Mucosa of stomach (tissue), 1 donor: ENCODE measurements around the gene GTF2H3.

Experiments
- H3K27me3 ChIP-seq: one replicate; pipeline ENCODE4 v1.7.0; 2013; ENCODE audit warnings: mild to moderate bottlenecking, low read length; ENCODE audit not compliant: control insufficient read depth, insufficient read depth
- H3K36me3 ChIP-seq: one replicate; pipeline ENCODE4 v1.7.0; 2013; ENCODE audit warnings: low read length; ENCODE audit not compliant: control insufficient read depth, insufficient read depth
- H3K4me1 ChIP-seq: one replicate; pipeline ENCODE4 v1.7.0; 2013; ENCODE audit warnings: mild to moderate bottlenecking, low read length; ENCODE audit not compliant: control insufficient read depth, insufficient read depth
- H3K4me3 ChIP-seq: one replicate; pipeline ENCODE4 v1.7.0; 2013; ENCODE audit warnings: low read length
- H3K9ac ChIP-seq: one replicate; pipeline ENCODE4 v1.7.0; 2013; ENCODE audit warnings: mild to moderate bottlenecking, low read length, moderate library complexity
- H3K9me3 ChIP-seq: one replicate; pipeline ENCODE4 v1.7.0; 2013; ENCODE audit warnings: mild to moderate bottlenecking, low read length, moderate library complexity; ENCODE audit not compliant: control insufficient read depth
- donor health status: Pancreatic carcinoma.

GTF2H3 gene

DNA sequence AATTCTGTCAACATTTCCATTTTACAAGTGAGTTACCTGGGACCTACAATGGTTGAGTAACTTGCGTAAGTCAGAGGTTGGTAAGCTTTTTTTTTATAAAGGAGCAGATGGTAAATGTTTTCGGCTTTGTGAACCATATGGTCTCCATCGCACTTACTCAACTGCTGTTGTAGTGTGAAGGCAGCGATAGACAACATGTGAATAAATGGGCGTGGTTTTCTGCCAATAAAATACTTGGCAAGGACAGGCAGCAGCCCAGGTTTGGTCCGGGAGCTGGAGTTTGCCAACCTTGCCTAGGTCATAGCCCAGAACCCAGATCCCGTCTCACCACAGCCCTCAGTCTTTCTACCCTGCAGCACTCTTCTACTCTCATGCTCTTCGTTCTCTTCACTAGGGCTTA is 25.4 kb upstream of the GTF2H3 start:
- Histone ChIP-seq H3K36me3 (peaks cover 5% of the 10 kb centered on the region), H3K9me3 (no peaks in the 10 kb centered on the region), H3K9ac (no peak overlapping the region), H3K27me3 (no peaks in the 10 kb centered on the region), H3K4me3 (no peak overlapping the region), H3K4me1 (peaks cover 1% of the 10 kb centered on the region)

DNA sequence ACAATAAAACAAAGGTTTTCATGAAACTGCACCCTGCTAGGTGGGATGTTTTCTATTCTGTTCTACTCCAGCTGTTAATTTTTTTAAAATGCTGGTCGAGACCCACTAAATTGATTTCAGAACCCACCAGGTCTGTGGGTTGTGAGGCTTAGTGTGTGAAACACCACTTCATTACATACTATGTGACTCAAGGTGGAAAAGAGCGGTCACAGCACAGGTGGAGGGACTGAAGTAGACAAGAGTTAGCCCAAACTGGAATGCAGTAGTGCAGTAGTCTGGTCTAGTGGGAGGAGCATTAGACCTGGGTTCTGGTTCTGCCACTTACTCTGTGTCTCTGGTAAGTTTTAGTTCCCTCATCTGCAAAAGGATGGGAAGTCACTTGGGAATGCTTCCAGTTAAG is 19.5 kb upstream of the GTF2H3 start:
- Histone ChIP-seq H3K36me3 (peaks cover 12% of the 10 kb centered on the region), H3K9ac (no peak overlapping the region), H3K4me1 (no peaks in the 10 kb centered on the region)

DNA sequence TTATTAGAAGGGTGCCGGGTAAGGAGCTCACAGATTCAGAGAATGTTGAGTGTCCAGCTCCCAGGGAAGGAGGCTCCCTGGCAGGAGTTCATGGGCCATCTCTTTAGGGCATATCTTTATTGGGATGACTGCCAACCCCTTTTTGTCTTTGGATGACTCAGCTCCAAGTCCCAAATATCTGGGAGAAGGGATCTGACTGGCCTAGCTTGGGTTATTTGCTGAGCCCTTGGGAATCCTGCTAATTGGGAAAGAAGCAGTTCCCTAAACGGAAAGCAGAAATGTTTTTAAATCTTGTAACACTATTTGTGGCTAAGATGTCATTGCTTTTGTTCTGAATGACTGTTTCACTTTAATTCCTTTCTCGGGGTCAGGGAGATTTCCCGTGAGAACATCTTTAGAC is 19.1 kb upstream of the GTF2H3 start:
- Histone ChIP-seq H3K9me3 (no peaks in the 10 kb centered on the region), H3K36me3 (peaks cover 12% of the 10 kb centered on the region), H3K4me1 (no peaks in the 10 kb centered on the region), H3K4me3 (no peak overlapping the region), H3K9ac (no peak overlapping the region), H3K27me3 (no peaks in the 10 kb centered on the region)

More for the DNA sequence above, 19.5 kb upstream of the GTF2H3 start:
- no peak overlapping the region for H3K4me3 ChIP-seq
- no peaks in the 10 kb centered on the region for H3K9me3 ChIP-seq
- H3K27me3 ChIP-seq, result no peaks in the 10 kb centered on the region

DNA sequence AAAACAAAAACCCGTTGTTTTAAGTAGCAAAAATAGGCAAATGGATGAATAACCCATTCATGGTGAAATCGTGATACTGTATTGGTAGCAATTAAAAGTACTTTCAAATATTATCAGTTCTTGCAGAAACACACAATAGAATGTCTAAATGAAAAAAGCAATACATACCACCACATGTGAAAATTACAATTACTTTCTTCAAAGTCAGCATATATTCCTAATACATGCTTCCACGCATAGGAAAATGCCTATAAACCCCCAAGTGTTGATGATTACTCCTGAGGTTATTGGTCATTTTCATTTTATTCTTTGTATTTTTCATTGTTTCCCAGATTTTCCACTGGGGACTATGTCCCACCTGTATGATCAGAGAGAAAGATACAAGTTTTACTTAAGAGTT is 16.5 kb upstream of the GTF2H3 start:
- Histone ChIP-seq H3K27me3 (no peaks in the 10 kb centered on the region), H3K9me3 (no peaks in the 10 kb centered on the region), H3K4me3 (no peak overlapping the region), H3K9ac (no peak overlapping the region), H3K36me3 (peaks cover 15% of the 10 kb centered on the region), H3K4me1 (no peaks in the 10 kb centered on the region)

DNA sequence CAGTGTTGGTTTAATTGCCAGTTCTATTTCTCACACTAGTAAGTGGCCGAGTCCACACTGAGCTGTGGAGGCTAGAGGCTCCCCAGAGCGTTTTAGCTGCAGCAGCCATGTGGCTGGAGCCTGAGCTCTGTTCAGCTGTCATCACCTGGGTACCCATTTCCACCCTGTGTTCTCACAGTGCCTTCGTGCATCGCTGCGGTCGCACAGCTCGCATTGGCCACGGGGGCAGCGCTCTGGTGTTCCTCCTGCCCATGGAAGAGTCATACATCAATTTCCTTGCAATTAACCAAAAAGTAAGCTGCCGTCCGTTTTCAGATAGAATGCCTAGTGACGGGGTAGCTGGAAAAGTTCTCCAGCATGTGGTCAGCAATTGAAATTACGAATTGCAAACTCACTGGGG is 16.0 kb upstream of the GTF2H3 start:
- Histone ChIP-seq H3K9me3 (no peaks in the 10 kb centered on the region), H3K36me3 (peaks cover 20% of the 10 kb centered on the region), H3K27me3 (no peaks in the 10 kb centered on the region), H3K9ac (no peak overlapping the region), H3K4me3 (no peak overlapping the region), H3K4me1 (no peaks in the 10 kb centered on the region)

DNA sequence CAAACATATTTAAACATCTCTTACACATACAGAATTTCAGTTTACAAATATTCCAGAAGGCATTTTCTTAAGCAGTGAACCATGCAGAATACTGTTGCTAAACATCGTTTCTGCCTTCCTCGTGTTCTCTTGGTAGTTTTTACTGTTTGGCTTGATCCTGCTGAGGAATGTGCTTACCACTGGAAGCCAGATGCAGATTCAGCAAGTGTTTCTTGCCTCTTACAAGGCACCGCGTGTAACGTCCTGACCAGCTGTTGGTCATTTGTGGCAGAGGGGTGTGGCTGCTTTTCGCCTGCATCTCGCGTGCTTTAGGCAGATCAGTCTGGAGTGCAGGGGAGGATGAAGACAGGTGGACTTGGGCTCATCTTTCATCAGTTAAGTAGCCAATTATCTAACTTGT is 12.5 kb upstream of the GTF2H3 start:
- H3K9me3 ChIP-seq, result no peaks in the 10 kb centered on the region
- no peaks in the 10 kb centered on the region for H3K4me1 ChIP-seq
- no peaks in the 10 kb centered on the region for H3K27me3 ChIP-seq
- no peak overlapping the region for H3K9ac ChIP-seq
- H3K36me3 ChIP-seq, result peaks cover 20% of the 10 kb centered on the region
- H3K4me3 ChIP-seq, result no peak overlapping the region

DNA sequence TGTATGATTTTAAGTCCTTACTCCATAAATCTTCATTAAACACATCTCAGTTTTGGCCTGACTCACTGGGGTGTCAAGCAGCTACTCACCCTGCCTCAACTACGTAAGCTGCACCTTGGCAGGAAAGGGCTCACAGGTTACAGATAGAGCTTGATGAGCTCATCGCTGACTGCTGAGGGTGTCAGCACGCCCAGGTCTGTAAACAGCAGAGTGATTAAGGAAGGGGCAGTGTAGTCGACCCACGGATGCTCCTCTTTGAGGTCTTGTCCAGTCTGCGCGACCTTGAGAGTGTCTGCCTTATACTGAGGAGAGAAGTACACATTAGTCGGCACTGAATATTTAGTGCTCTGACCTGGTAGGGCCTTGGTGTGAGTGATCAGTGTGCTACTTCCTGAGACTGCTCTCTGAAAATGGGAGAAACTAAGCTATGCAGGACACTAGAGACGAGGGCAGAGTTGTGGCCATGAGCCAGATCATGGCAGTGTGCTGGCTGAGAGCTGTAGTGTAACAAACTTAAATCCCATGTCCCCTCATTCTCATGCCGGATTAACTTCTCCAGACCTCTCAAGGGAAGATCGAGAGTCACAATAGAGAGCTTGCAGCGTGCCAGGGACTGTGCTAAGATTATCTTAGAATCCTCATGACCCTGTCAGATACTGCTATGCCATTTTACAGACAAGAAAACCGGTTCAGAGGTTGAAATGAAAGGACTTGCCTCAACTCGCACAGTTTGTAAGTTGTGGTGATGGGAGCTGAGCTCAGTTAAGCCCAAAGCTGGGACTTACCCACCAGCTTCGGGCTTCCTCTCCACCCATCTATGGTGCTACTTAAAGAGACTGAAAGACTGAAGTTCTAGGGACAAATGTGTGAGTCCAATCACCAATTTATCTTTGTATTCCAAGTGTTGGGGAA is 11.8 kb upstream of the GTF2H3 start:
- Histone ChIP-seq H3K4me1 (no peaks in the 10 kb centered on the region), H3K9me3 (no peaks in the 10 kb centered on the region), H3K27me3 (no peaks in the 10 kb centered on the region), H3K4me3 (no peak overlapping the region), H3K36me3 (peaks cover 14% of the 10 kb centered on the region), H3K9ac (no peak overlapping the region)

DNA sequence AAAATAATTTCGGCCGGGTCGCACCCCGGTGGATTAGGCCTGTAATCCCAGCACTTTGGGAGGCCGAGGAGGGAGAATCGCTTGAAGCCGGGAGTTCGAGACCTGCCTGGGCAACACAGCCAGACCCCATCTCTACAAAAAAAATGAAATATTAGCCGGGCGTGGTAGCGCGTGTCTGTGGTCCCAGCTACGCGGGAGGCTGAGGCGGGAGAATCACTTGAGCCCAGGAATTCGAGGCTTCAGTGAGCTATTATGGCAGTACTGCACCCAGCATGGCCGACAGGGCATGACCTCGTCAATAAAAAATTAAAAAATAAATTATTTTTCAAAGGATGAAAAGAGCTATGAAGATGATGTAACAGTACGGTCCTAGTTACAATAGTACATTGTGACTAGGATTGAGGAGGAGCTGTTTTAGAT is 523 bp downstream of the GTF2H3 start:
- Histone ChIP-seq H3K9ac (peak overlapping the region; percentile 82), H3K27me3 (no peaks in the 10 kb centered on the region), H3K4me1 (peaks cover 8% of the 10 kb centered on the region), H3K9me3 (no peaks in the 10 kb centered on the region), H3K36me3 (no peaks in the 10 kb centered on the region), H3K4me3 (peak overlapping the region; percentile 56)

DNA sequence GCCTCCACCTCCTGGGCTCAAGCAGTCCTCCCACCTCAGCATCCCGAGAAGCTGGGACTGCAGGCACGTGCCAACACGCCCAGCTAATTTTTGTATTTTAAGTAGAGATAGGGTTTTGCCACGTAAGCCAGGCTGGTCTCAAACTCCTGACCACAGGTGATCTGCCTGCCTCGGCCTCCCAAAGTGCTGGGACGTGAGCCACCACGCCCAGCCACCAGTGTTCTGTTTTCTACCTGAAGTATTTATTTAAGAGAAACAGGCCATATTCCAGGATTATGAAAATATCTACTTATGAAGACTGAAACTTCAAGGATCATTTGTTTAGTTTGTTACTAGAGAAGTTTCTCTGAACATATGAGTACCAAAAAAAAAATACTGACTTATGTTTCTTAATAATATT is 10.3 kb downstream of the GTF2H3 start:
- Histone ChIP-seq H3K36me3 (no peaks in the 10 kb centered on the region), H3K9ac (no peak overlapping the region), H3K4me1 (no peaks in the 10 kb centered on the region), H3K9me3 (no peaks in the 10 kb centered on the region), H3K4me3 (no peak overlapping the region), H3K27me3 (no peaks in the 10 kb centered on the region)

DNA sequence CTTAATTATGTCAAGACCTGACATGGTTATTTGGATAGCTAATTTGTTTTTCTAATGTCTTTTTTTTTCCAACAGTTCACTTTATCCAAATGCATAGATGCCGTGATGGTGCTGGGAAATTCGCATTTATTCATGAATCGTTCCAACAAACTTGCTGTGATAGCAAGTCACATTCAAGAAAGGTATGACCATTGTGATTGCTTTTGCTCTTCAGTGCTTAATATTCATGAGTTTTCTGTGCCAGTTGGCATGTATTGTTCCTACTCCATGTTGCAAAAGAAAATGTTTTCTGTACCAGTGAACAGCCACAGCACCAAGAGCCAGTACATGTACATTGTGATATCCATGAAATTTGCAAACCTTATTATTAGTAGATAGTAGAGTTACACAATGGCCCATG is 11.8 kb downstream of the GTF2H3 start:
- no peak overlapping the region for H3K9ac ChIP-seq
- H3K36me3 ChIP-seq, result no peaks in the 10 kb centered on the region
- no peaks in the 10 kb centered on the region for H3K9me3 ChIP-seq
- H3K4me3 ChIP-seq, result no peak overlapping the region
- no peaks in the 10 kb centered on the region for H3K4me1 ChIP-seq
- no peaks in the 10 kb centered on the region for H3K27me3 ChIP-seq

DNA sequence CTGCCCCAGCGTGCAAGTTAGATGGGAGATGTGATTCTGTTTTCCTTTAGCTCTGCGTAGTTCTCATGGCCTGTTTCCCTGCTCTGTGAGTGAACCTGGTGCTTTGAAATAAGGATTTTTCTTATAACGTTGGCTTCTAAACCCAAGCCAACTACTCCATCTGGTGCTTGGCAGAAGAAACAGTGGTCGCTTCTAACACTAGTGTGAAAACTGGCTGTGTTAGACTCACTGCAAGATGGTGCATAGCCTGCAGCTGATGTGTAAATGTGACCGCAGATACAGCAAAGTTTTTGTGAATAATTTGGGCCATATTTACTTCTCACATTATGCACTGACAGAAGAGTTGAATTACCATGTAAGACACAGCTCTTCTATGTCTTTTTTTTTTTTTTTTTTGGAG is 12.2 kb downstream of the GTF2H3 start:
- H3K9me3 ChIP-seq, result no peaks in the 10 kb centered on the region
- no peaks in the 10 kb centered on the region for H3K4me1 ChIP-seq
- H3K4me3 ChIP-seq, result no peak overlapping the region
- H3K9ac ChIP-seq, result no peak overlapping the region
- no peaks in the 10 kb centered on the region for H3K27me3 ChIP-seq
- H3K36me3 ChIP-seq, result no peaks in the 10 kb centered on the region

DNA sequence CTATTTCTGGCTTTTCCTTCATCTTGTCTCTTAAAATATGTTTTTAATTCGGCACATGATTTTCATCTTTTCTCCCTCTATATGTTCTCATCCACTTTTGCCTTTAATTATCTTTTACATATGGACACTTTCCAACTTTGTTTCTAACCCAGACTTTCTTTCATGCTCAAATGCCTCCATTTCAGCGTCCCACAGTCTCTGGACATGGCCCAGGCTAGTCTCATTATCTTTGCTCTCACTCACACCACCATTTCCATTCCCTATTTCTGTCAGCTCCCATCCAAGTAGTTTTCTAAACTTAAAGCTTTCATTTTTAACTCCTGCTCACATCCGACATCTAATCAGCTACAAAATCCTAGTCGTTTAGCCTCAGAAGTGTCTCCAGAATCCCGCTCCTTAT is 14.8 kb downstream of the GTF2H3 start:
- no peaks in the 10 kb centered on the region for H3K36me3 ChIP-seq
- H3K4me1 ChIP-seq, result no peaks in the 10 kb centered on the region

More for the DNA sequence above, 14.8 kb downstream of the GTF2H3 start:
- Histone ChIP-seq H3K27me3 (no peaks in the 10 kb centered on the region), H3K9me3 (no peaks in the 10 kb centered on the region), H3K9ac (no peak overlapping the region), H3K4me3 (no peak overlapping the region)
